OCI-LY7 (cell line): Measurements from ENCODE around the gene TAS2R30. TPM values are rescaled to one million over a fixed set of nuclear protein-coding genes. Genes with fewer than 3 reads are reported as not detected.

ENCODE experiments used
- BruUV-seq: library from RNA; stranded (reverse); fragments of 400-500 nt; replicated peaks from 2 replicates; lab custom pipeline; 2021; lab: Mats Ljungman, UMichigan
- CTCF ChIA-PET: fragments of 300-600 bp; sonication (Branson Sonifier 250); formaldehyde crosslinking; loops from one replicate; lab custom pipeline; 2022; ENCODE audit warnings: antibody characterized with exemption; ENCODE audit not compliant: unreplicated experiment; lab: Charles Lee
- POLR2A ChIA-PET: fragments of 300-600 bp; sonication (Branson Sonifier 250); formaldehyde crosslinking; loops from one replicate; lab custom pipeline; 2022; ENCODE audit warnings: antibody characterized with exemption; lab: Charles Lee
- DNase-seq: peaks from one replicate; pipeline ENCODE4 v3.0.0-alpha.2; 2015; ENCODE audit warnings: low spot score
- H2AFZ ChIP-seq: fragments of 200-600 bp; sonication (generic), shearing (Covaris generic); 2 replicates; pipeline ENCODE4 v1.6.1; 2014; ENCODE audit warnings: mild to moderate bottlenecking, antibody characterized with exemption, low read length, moderate library complexity
- H3K27ac ChIP-seq: fragments of 200-600 bp; sonication (generic); 2 replicates; pipeline ENCODE4 v1.5.1; 2014; ENCODE audit warnings: mixed run types, low read depth, mild to moderate bottlenecking, moderate library complexity, low read length, inconsistent platforms; ENCODE audit not compliant: poor library complexity, severe bottlenecking
- H3K36me3 ChIP-seq: fragments of 200-600 bp; sonication (generic); 2 replicates; pipeline ENCODE4 v1.6.1; 2014; ENCODE audit warnings: mild to moderate bottlenecking, antibody characterized with exemption, low read length, moderate library complexity, mixed read lengths; ENCODE audit not compliant: insufficient read depth
- H3K4me1 ChIP-seq: fragments of 200-600 bp; sonication (generic); 2 replicates; pipeline ENCODE4 v1.5.1; 2014; ENCODE audit warnings: mild to moderate bottlenecking, low read length; ENCODE audit not compliant: insufficient read depth, poor library complexity, severe bottlenecking
- H3K4me2 ChIP-seq: fragments of 200-600 bp; sonication (generic); 2 replicates; pipeline ENCODE4 v1.6.1; 2014; ENCODE audit warnings: mild to moderate bottlenecking, low read length
- H3K4me3 ChIP-seq: fragments of 200-600 bp; sonication (generic); 2 replicates; pipeline ENCODE4 v1.5.1; 2014; ENCODE audit warnings: mild to moderate bottlenecking, low read depth, low read length; ENCODE audit not compliant: poor library complexity, severe bottlenecking
- H3K79me2 ChIP-seq: fragments of 200-600 bp; sonication (generic); 2 replicates; pipeline ENCODE4 v1.6.1; 2016; ENCODE audit warnings: low read depth, mild to moderate bottlenecking, low read length, moderate library complexity, mixed read lengths; ENCODE audit not compliant: insufficient read depth
- H3K9me2 ChIP-seq: fragments of 200-600 bp; sonication (generic); 2 replicates; pipeline ENCODE4 v1.6.1; 2016; ENCODE audit warnings: mild to moderate bottlenecking, low read length, mixed read lengths; ENCODE audit not compliant: insufficient read depth
- H3K9me3 ChIP-seq: fragments of 200-600 bp; sonication (generic); 2 replicates; pipeline ENCODE4 v1.6.1; 2014; ENCODE audit warnings: mild to moderate bottlenecking, mixed run types, low read length, mixed read lengths
- H4K20me1 ChIP-seq: fragments of 200-600 bp; sonication (generic); 2 replicates; pipeline ENCODE4 v1.6.1; 2014; ENCODE audit warnings: mild to moderate bottlenecking, antibody characterized with exemption, low read length, moderate library complexity, mixed read lengths; ENCODE audit not compliant: insufficient read depth
- EZH2phosphoT487 ChIP-seq: fragments of 200-600 bp; sonication (generic); IDR thresholded peaks from 2 replicates; pipeline ENCODE4 v1.6.1; 2018; ENCODE audit warnings: low read depth, borderline replicate concordance, mild to moderate bottlenecking, mixed run types, antibody characterized with exemption, low read length, moderate library complexity, mixed read lengths
- intact Hi-C: fragments of 100-400 bp; cut with micrococcal nuclease; formaldehyde crosslinking; loops from one replicate; pipeline ENCODE4 v1.10.0; 2022; ENCODE audit not compliant: unreplicated experiment
- total RNA-seq, 2 experiments: library from RNA; depleted of rRNA in 1 of 2; stranded (reverse); fragments of >200 nt in 1 of 2; shearing (Covaris generic) in 1 of 2; gene quantifications; 2 replicates each; pipeline ENCODE4 v1.2.3, GENCODE V29; 2014 to 2022
- TF ChIP-seq, protein P1 (sequence below): fragments of 200-600 bp; sonication (generic); conservative IDR thresholded peaks from 2 replicates; pipeline ENCODE4 v1.5.1; 2014; ENCODE audit warnings: mild to moderate bottlenecking, antibody characterized with exemption, low read length, moderate library complexity, mixed read lengths

TAS2R30 gene
- total RNA-seq, 2 experiments from 2014 or later, result 4.1 to 6.0 TPM

DNA sequence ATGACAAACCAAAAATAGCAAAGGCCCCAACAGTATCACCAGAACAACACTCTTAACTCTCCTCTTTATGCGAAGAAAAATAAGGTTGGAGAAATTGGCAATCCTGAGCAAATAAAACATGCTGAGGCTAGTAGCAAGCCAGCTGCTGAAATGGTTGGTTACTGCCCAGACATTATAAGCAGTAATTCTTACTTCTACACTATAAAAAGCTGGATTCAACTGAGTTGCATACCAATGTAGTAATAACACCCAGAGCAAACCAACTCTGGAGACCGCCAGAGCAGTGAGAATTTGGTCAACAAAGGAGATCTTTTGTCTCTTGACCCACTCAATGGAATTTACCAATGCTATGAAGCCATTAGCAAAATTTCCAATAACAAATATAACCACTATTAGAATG lies 628 bp downstream of the TAS2R30 start:
- no TSS peak for BruUV-seq
- TF ChIP-seq, protein P1, sequence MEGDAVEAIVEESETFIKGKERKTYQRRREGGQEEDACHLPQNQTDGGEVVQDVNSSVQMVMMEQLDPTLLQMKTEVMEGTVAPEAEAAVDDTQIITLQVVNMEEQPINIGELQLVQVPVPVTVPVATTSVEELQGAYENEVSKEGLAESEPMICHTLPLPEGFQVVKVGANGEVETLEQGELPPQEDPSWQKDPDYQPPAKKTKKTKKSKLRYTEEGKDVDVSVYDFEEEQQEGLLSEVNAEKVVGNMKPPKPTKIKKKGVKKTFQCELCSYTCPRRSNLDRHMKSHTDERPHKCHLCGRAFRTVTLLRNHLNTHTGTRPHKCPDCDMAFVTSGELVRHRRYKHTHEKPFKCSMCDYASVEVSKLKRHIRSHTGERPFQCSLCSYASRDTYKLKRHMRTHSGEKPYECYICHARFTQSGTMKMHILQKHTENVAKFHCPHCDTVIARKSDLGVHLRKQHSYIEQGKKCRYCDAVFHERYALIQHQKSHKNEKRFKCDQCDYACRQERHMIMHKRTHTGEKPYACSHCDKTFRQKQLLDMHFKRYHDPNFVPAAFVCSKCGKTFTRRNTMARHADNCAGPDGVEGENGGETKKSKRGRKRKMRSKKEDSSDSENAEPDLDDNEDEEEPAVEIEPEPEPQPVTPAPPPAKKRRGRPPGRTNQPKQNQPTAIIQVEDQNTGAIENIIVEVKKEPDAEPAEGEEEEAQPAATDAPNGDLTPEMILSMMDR, result no peak
- no peak for TF ChIP-seq EZH2phosphoT487
- intact Hi-C loops, result no loop called here
- no peak for DNase-seq
- H4K20me1 ChIP-seq, result no peaks in the 10 kb centered on the region
- no peaks in the 10 kb centered on the region for H3K36me3 ChIP-seq
- no peak overlapping the region for H3K4me2 ChIP-seq
- no peaks in the 10 kb centered on the region for H3K4me1 ChIP-seq
- no peak overlapping the region for H3K4me3 ChIP-seq
- POLR2A ChIA-PET, result no interaction called here
- no peaks in the 10 kb centered on the region for H3K9me3 ChIP-seq
- no peaks in the 10 kb centered on the region for H3K9me2 ChIP-seq
- peaks cover 10% of the 10 kb centered on the region; the same call in 1 of the 2 replicates for H3K79me2 ChIP-seq
- H3K27ac ChIP-seq, result no peak overlapping the region
- no peak overlapping the region for H2AFZ ChIP-seq
- CTCF ChIA-PET, result no interaction called here

DNA sequence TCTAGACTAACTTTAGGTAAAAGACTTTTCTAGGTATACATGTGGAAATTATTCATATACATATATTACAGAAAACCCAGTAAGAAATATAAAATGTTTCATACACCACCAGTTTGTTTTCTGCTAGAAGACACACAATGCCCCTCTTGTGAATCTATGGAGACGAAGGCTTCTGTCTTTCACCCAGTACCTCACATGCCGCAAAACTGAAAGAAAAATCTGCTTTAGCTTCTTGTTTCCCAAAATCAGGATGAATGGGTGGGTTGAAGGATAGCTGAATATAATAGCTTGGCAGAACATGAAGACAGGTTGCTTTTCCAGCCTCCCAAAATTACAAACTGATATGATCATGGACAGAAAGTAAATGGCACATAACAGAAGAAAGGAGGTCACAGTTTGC lies 1.3 kb downstream of the TAS2R30 start:
- Histone ChIP-seq H3K4me1 (no peaks in the 10 kb centered on the region), H3K79me2 (peaks cover 10% of the 10 kb centered on the region; the same call in 1 of the 2 replicates), H2AFZ (no peak overlapping the region), H3K36me3 (no peaks in the 10 kb centered on the region), H3K9me2 (no peaks in the 10 kb centered on the region), H3K27ac (no peak overlapping the region), H4K20me1 (no peaks in the 10 kb centered on the region), H3K9me3 (no peaks in the 10 kb centered on the region), H3K4me2 (no peak overlapping the region), H3K4me3 (no peak overlapping the region)
- ChIA-PET POLR2A (no interaction called here), CTCF (no interaction called here)
- no peak for TF ChIP-seq EZH2phosphoT487
- BruUV-seq, result no TSS peak
- intact Hi-C loops, result no loop called here
- DNase-seq, result no peak

DNA sequence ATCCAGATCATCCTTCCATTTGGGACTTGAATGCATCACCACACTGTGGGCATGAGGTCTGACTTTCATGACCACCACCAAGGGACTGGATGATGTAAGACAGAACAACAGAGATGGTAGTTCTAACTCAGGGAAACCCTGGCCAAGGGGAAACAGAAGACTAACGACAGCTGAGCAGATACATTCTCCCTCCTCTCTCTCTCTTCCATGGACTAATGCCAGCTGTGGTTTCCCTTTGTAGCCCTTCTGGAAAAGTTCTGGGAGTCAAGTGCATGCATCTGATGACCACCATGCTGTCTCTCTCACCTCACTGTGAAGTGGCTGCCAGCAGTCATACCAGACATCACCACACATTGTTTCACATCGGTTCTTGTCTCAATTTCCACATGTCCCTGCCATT lies 3.4 kb downstream of the TAS2R30 start:
- Histone ChIP-seq H2AFZ (no peak overlapping the region), H3K79me2 (no peaks in the 10 kb centered on the region; the same call in 1 of the 2 replicates), H3K36me3 (no peaks in the 10 kb centered on the region), H3K4me3 (no peak overlapping the region), H4K20me1 (no peaks in the 10 kb centered on the region), H3K4me1 (no peaks in the 10 kb centered on the region), H3K9me2 (no peaks in the 10 kb centered on the region), H3K4me2 (no peak overlapping the region), H3K27ac (no peak overlapping the region), H3K9me3 (0 out of 2 replicates have a peak, but pooled peaks cover 7% of the 10 kb centered on the region)
- POLR2A ChIA-PET, result no interaction called here
- CTCF ChIA-PET, result no interaction called here
- DNase-seq, result no peak
- no TSS peak for BruUV-seq
- TF ChIP-seq, protein P1, result no peak
- TF ChIP-seq EZH2phosphoT487, result no peak
- intact Hi-C loops, result no loop called here
